Measurements from ENCODE around the gene AKIRIN2.

AKIRIN2 gene

GRCh38 chr6:87660226-87660911 is 41.7 kb downstream of the AKIRIN2 start:
- no peak for DNase-seq (ENCODE audit: low read depth in 1 of 2, low spot score in 1 of 2)

GRCh38 chr6:87658516-87658915 is 43.5 kb downstream of the AKIRIN2 start:
- no peak overlapping the region for H3K4me3 ChIP-seq (replicated peaks; ENCODE audit: insufficient read depth, low read length)
- H3K27me3 ChIP-seq (ENCODE audit: insufficient read depth, poor library complexity, severe bottlenecking): no peaks in the 10 kb centered on the region
- no peak for TF ChIP-seq SPI1 (IDR thresholded peaks at IDR 0.05; ENCODE audit: borderline replicate concordance, low read depth)
- TF ChIP-seq GABPA (IDR thresholded peaks at IDR 0.05; ENCODE audit: low read depth): no peak
- no peak for TF ChIP-seq REST (IDR thresholded peaks at IDR 0.05; ENCODE audit: insufficient replicate concordance, low read depth)
- no peak overlapping the region for H3K27ac ChIP-seq (replicated peaks)
- DNase-seq (ENCODE audit: low read depth in 1 of 2, low spot score in 1 of 2): no peak

More at GRCh38 chr6:87660226-87660911, 41.7 kb downstream of the AKIRIN2 start:
- H3K27me3 ChIP-seq (ENCODE audit: insufficient read depth, poor library complexity, severe bottlenecking): no peaks in the 10 kb centered on the region
- TF ChIP-seq CTCF (IDR thresholded peaks at IDR 0.05; ENCODE audit: insufficient read depth, low read length) (no peak), GABPA (IDR thresholded peaks at IDR 0.05; ENCODE audit: low read depth) (no peak), REST (IDR thresholded peaks at IDR 0.05; ENCODE audit: insufficient replicate concordance, low read depth) (no peak), POLR2AphosphoS5 (IDR thresholded peaks at IDR 0.05; ENCODE audit: low read depth) (no peak), SPI1 (IDR thresholded peaks at IDR 0.05; ENCODE audit: borderline replicate concordance, low read depth) (no peak)
- H3K27ac ChIP-seq (replicated peaks): peak overlapping the region; percentile 5; the same call in 1 of the 2 replicates
- H3K4me3 ChIP-seq (replicated peaks; ENCODE audit: insufficient read depth, low read length): no peak overlapping the region

- Histone ChIP-seq H3K27me3 (ENCODE audit: insufficient read depth, poor library complexity, severe bottlenecking) (no peaks in the 10 kb centered on the region), H3K4me3 (replicated peaks; ENCODE audit: insufficient read depth, low read length) (no peak overlapping the region), H3K27ac (replicated peaks) (no peak overlapping the region)
- no peak for DNase-seq (ENCODE audit: low read depth in 1 of 2, low spot score in 1 of 2)
- no peak for TF ChIP-seq POLR2AphosphoS5 (IDR thresholded peaks at IDR 0.05; ENCODE audit: low read depth)
- TF ChIP-seq SPI1 (IDR thresholded peaks at IDR 0.05; ENCODE audit: borderline replicate concordance, low read depth): no peak
- no peak for TF ChIP-seq REST (IDR thresholded peaks at IDR 0.05; ENCODE audit: insufficient replicate concordance, low read depth)
- TF ChIP-seq CTCF (IDR thresholded peaks at IDR 0.05; ENCODE audit: insufficient read depth, low read length): no peak
- no peak for TF ChIP-seq GABPA (IDR thresholded peaks at IDR 0.05; ENCODE audit: low read depth)
Measured at GRCh38 chr6:87656857-87657256, 45.2 kb downstream of the AKIRIN2 start.
